Transverse colon (tissue), 4 donors: ENCODE data around the gene SDK1.

Experiments
- EP300 ChIP-seq: sonication (generic); formaldehyde crosslinking; IDR thresholded peaks from one replicate; pipeline ENCODE4 v1.6.1; 2017; ENCODE audit warnings: antibody characterized with exemption, low read depth
- POLR2A ChIP-seq: fragments of 450-650 bp; IDR thresholded peaks from one replicate; pipeline ENCODE4 v1.6.1; 2016; ENCODE audit warnings: antibody characterized with exemption, mild to moderate bottlenecking, moderate library complexity
- POLR2AphosphoS5 ChIP-seq, 3 donors: sonication (generic); formaldehyde crosslinking; IDR thresholded peaks; one replicate each; pipeline ENCODE4 v1.6.1; 2016; ENCODE audit warnings: antibody characterized with exemption in 3 of 3
- TF ChIP-seq, protein P1 (sequence below), 5 experiments: fragments of 200-600 bp in 3 of 5; fragments of 450-650 bp in 2 of 5; sonication (generic) in 3 of 5; IDR thresholded peaks; 1 replicate in 2 of 5; 2 replicates in 3 of 5; pipeline ENCODE4 v1.5.1; 2016 to 2017; ENCODE audit warnings: antibody characterized with exemption in 5 of 5, inconsistent platforms in 3 of 5, mild to moderate bottlenecking in 2 of 5, moderate library complexity in 1 of 5

DNA sequence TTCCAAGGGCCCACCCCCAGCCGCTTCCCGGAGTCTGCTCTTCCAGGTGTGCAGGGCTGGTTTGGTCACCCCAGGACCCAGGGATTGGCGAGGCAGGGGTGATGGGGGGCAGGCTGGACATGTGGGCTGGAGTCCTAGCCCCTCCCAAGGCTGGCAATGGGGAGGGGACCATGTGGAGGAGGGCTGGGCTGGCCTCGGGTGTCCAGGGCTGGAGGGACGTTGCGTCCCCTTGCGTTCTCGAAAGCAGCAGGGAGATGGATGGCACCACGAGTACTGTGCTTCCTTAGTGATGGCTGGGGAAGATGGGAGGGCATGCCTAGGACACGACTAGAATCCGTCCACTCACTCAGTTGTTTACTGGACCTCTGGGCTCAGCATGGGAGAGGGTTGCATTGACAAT, 848.6 kb downstream of the SDK1 start:
- TF ChIP-seq, protein P1, sequence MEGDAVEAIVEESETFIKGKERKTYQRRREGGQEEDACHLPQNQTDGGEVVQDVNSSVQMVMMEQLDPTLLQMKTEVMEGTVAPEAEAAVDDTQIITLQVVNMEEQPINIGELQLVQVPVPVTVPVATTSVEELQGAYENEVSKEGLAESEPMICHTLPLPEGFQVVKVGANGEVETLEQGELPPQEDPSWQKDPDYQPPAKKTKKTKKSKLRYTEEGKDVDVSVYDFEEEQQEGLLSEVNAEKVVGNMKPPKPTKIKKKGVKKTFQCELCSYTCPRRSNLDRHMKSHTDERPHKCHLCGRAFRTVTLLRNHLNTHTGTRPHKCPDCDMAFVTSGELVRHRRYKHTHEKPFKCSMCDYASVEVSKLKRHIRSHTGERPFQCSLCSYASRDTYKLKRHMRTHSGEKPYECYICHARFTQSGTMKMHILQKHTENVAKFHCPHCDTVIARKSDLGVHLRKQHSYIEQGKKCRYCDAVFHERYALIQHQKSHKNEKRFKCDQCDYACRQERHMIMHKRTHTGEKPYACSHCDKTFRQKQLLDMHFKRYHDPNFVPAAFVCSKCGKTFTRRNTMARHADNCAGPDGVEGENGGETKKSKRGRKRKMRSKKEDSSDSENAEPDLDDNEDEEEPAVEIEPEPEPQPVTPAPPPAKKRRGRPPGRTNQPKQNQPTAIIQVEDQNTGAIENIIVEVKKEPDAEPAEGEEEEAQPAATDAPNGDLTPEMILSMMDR (IDR thresholded peaks at IDR 0.05) = no peak
- TF ChIP-seq EP300 = no peak
- TF ChIP-seq POLR2AphosphoS5 (IDR thresholded peaks at IDR 0.05) = no peak
- TF ChIP-seq POLR2A = no peak
